ENCODE data around the gene PLCB2. TPM values are rescaled to one million over a fixed set of nuclear protein-coding genes. Genes with fewer than 3 reads are reported as not detected.

The PLCB2 gene
- polyA plus RNA-seq, 1 donor from 2014 or later: 7.4 TPM

DNA sequence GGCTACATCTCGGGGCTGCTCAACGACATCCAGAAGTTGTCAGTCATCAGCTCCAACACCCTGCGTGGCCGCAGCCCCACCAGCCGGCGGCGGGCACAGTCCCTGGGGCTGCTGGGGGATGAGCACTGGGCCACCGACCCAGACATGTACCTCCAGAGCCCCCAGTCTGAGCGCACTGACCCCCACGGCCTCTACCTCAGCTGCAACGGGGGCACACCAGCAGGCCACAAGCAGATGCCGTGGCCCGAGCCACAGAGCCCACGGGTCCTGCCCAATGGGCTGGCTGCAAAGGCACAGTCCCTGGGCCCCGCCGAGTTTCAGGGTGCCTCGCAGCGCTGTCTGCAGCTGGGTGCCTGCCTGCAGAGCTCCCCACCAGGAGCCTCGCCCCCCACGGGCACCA is 41.9 kb downstream of the PLCB2 start:
- no peak overlapping the region for H3K27ac ChIP-seq (ENCODE audit: low read length)
- H3K27me3 ChIP-seq (ENCODE audit: insufficient read depth, low read depth, low read length): no peaks in the 10 kb centered on the region
- no peaks in the 10 kb centered on the region for H4K20me1 ChIP-seq (ENCODE audit: insufficient read depth)
- H3F3A ChIP-seq (ENCODE audit: insufficient read depth, low read length, poor library complexity, severe bottlenecking): no peaks in the 10 kb centered on the region
- H3K9me2 ChIP-seq (ENCODE audit: insufficient read depth, low read length): no peaks in the 10 kb centered on the region
- H3K9me3 ChIP-seq (ENCODE audit: low read length): no peaks in the 10 kb centered on the region
- H2AFZ ChIP-seq (ENCODE audit: low read depth, low read length): no peak overlapping the region
- no peak for TF ChIP-seq MXI1 (conservative IDR thresholded peaks at IDR 0.05; ENCODE audit: poor library complexity, severe bottlenecking)
- H3K4me3 ChIP-seq (ENCODE audit: low read length): no peak overlapping the region
- no peaks in the 10 kb centered on the region for H3K79me2 ChIP-seq (replicated peaks; ENCODE audit: insufficient read depth, low read length)
- no peak overlapping the region for H3K9ac ChIP-seq (ENCODE audit: low read length)
- no peak overlapping the region for H3K4me2 ChIP-seq (ENCODE audit: low read length)
- no peaks in the 10 kb centered on the region for H3K36me3 ChIP-seq (ENCODE audit: insufficient read depth, low read length)

DNA sequence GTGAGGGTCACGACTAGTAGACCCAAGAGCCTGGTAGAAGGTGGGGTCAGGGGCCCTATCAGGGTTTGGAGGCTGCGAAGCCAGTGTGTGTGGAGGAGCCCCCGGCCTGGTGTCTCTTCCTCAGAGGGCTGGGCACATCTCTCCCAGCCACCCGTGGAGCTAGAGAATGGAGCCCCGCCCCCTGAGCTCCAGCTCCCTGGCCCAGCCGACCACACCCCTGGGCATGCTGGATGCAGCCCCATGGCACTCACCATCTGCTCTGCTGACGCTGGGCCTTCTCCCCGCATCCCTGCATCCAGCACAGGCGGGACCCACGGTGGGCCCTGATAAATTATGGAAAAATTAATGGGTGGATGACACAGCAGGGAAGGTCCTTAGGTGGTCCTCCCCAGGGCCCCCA is 42.4 kb downstream of the PLCB2 start:
- no peak overlapping the region for H3K9ac ChIP-seq (ENCODE audit: low read length)
- no peaks in the 10 kb centered on the region for H3K36me3 ChIP-seq (ENCODE audit: insufficient read depth, low read length)
- no peak overlapping the region for H3K4me2 ChIP-seq (ENCODE audit: low read length)
- H4K20me1 ChIP-seq (ENCODE audit: insufficient read depth): no peaks in the 10 kb centered on the region
- H3K27ac ChIP-seq (ENCODE audit: low read length): no peak overlapping the region
- no peaks in the 10 kb centered on the region for H3K9me3 ChIP-seq (ENCODE audit: low read length)
- no peaks in the 10 kb centered on the region for H3K9me2 ChIP-seq (ENCODE audit: insufficient read depth, low read length)
- TF ChIP-seq SMC3 (conservative IDR thresholded peaks at IDR 0.05; ENCODE audit: poor library complexity) (no peak), RAD21 (conservative IDR thresholded peaks at IDR 0.05) (no peak), POLR2AphosphoS5 (IDR thresholded peaks at IDR 0.05) (no peak), TAF1 (IDR thresholded peaks at IDR 0.05; ENCODE audit: low read depth) (no peak), EP300 (conservative IDR thresholded peaks at IDR 0.05; ENCODE audit: poor library complexity, severe bottlenecking) (no peak), EZH2 (IDR thresholded peaks at IDR 0.05; ENCODE audit: borderline replicate concordance, insufficient read depth, low read length, poor library complexity, severe bottlenecking) (no peak), MXI1 (conservative IDR thresholded peaks at IDR 0.05; ENCODE audit: poor library complexity, severe bottlenecking) (no peak)
- TF ChIP-seq, protein P1, sequence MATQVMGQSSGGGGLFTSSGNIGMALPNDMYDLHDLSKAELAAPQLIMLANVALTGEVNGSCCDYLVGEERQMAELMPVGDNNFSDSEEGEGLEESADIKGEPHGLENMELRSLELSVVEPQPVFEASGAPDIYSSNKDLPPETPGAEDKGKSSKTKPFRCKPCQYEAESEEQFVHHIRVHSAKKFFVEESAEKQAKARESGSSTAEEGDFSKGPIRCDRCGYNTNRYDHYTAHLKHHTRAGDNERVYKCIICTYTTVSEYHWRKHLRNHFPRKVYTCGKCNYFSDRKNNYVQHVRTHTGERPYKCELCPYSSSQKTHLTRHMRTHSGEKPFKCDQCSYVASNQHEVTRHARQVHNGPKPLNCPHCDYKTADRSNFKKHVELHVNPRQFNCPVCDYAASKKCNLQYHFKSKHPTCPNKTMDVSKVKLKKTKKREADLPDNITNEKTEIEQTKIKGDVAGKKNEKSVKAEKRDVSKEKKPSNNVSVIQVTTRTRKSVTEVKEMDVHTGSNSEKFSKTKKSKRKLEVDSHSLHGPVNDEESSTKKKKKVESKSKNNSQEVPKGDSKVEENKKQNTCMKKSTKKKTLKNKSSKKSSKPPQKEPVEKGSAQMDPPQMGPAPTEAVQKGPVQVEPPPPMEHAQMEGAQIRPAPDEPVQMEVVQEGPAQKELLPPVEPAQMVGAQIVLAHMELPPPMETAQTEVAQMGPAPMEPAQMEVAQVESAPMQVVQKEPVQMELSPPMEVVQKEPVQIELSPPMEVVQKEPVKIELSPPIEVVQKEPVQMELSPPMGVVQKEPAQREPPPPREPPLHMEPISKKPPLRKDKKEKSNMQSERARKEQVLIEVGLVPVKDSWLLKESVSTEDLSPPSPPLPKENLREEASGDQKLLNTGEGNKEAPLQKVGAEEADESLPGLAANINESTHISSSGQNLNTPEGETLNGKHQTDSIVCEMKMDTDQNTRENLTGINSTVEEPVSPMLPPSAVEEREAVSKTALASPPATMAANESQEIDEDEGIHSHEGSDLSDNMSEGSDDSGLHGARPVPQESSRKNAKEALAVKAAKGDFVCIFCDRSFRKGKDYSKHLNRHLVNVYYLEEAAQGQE (IDR thresholded peaks at IDR 0.05; ENCODE audit: borderline replicate concordance): no peak
- TF ChIP-seq, protein P2, sequence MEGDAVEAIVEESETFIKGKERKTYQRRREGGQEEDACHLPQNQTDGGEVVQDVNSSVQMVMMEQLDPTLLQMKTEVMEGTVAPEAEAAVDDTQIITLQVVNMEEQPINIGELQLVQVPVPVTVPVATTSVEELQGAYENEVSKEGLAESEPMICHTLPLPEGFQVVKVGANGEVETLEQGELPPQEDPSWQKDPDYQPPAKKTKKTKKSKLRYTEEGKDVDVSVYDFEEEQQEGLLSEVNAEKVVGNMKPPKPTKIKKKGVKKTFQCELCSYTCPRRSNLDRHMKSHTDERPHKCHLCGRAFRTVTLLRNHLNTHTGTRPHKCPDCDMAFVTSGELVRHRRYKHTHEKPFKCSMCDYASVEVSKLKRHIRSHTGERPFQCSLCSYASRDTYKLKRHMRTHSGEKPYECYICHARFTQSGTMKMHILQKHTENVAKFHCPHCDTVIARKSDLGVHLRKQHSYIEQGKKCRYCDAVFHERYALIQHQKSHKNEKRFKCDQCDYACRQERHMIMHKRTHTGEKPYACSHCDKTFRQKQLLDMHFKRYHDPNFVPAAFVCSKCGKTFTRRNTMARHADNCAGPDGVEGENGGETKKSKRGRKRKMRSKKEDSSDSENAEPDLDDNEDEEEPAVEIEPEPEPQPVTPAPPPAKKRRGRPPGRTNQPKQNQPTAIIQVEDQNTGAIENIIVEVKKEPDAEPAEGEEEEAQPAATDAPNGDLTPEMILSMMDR (IDR thresholded peaks at IDR 0.05; ENCODE audit: poor library complexity, severe bottlenecking): no peak
- no peaks in the 10 kb centered on the region for H3K79me2 ChIP-seq (replicated peaks; ENCODE audit: insufficient read depth, low read length)
- no peak overlapping the region for H2AFZ ChIP-seq (ENCODE audit: low read depth, low read length)
- no peaks in the 10 kb centered on the region for H3K27me3 ChIP-seq (ENCODE audit: insufficient read depth, low read depth, low read length)
- no peaks in the 10 kb centered on the region for H3F3A ChIP-seq (ENCODE audit: insufficient read depth, low read length, poor library complexity, severe bottlenecking)
- no peak overlapping the region for H3K4me3 ChIP-seq (ENCODE audit: low read length)
